ENCODE results near the gene C1orf232. TPM values are rescaled to one million over a fixed set of nuclear protein-coding genes. Genes with fewer than 3 reads are reported as not detected.

The C1orf232 gene
- total RNA-seq, 1 donor from 2014 or later = not detected

DNA sequence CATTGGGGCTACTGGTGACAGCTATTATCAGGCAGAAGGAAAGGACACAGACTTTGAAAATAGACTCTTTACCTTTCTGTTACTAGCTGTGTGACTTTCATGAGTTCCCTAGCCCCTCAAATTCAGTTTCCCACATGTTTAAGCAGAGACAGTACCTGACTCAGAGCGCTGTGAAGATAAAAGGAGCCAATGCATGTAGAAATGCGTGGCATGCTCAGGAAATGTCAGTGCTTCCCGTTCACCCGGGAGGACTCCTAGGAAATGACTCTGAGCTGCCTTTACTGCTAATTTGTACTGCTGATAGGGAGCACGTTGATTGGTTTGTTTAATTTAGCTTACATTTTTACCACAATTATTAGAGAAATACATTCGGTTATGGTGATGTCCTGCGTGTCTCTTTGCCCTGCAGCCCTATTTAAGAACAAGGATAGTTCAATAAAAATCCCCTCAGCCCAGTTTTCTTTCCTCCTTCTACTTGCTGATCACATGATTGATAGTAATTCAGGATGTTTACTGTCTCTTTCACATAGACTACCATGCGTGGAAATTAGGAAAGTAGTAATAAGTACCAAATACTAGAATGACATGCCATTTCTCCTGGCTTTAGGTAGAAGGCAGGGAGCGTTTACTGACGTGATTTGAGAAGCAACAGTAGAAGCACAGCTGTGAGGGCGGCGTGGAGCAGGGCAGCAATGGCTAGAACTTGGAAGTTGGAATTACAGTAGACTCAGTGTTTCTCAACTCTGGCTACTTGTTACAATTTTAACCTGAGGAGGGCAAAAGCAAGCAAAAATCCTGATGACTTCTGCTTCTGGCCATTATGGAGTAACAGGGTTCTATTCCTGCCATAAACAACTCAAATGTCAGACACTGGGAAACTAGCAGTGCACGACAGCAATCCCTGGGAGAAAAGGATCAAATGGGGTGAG lies 41.3 kb downstream of the C1orf232 start:
- peak overlapping the region; percentile 67 for H3K27ac ChIP-seq
- no peaks in the 10 kb centered on the region for H3K36me3 ChIP-seq
- H3K4me1 ChIP-seq = peaks cover 40% of the 10 kb centered on the region
- TF ChIP-seq, protein P1, sequence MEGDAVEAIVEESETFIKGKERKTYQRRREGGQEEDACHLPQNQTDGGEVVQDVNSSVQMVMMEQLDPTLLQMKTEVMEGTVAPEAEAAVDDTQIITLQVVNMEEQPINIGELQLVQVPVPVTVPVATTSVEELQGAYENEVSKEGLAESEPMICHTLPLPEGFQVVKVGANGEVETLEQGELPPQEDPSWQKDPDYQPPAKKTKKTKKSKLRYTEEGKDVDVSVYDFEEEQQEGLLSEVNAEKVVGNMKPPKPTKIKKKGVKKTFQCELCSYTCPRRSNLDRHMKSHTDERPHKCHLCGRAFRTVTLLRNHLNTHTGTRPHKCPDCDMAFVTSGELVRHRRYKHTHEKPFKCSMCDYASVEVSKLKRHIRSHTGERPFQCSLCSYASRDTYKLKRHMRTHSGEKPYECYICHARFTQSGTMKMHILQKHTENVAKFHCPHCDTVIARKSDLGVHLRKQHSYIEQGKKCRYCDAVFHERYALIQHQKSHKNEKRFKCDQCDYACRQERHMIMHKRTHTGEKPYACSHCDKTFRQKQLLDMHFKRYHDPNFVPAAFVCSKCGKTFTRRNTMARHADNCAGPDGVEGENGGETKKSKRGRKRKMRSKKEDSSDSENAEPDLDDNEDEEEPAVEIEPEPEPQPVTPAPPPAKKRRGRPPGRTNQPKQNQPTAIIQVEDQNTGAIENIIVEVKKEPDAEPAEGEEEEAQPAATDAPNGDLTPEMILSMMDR (IDR thresholded peaks at IDR 0.05) = no peak
- ATAC-seq (peak; percentile 41), DNase-seq (no peak)
- intact Hi-C loops (cut with DNase I) = no loop called here
- H3K9me3 ChIP-seq = no peaks in the 10 kb centered on the region
- H3K27me3 ChIP-seq = no peaks in the 10 kb centered on the region
- no peak overlapping the region for H3K4me3 ChIP-seq

- peaks cover 43% of the 10 kb centered on the region for H3K4me1 ChIP-seq
Measured at GRCh38 chr1:26126321-26127084, 42.3 kb downstream of the C1orf232 start.

DNA sequence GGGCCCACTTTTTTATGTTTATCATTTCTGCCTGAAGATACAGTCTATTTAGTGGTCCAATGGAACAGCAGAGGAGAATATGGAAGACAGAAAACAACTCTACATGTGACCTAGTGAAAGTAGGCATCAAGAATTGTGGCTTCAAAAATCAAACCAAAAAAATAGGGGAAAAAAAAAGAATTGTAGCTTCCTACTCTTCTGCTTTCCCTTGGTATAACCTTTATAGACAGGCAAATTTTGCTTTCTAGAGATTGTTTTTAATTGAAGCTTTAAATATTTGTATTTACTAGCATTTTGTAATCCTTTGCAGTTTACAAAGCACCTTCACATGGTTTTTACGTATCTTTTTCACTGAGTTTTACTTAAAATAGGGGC lies 42.8 kb downstream of the C1orf232 start:
- no peak overlapping the region for H3K4me3 ChIP-seq
- no peak for DNase-seq
- peaks cover 48% of the 10 kb centered on the region for H3K4me1 ChIP-seq
- no peaks in the 10 kb centered on the region for H3K27me3 ChIP-seq
- intact Hi-C loops (cut with DNase I) = no loop called here
- H3K9me3 ChIP-seq = no peaks in the 10 kb centered on the region
- TF ChIP-seq, protein P1 (IDR thresholded peaks at IDR 0.05) = no peak
- peak overlapping the region; percentile 67 for H3K27ac ChIP-seq
- no peak for ATAC-seq
- no peaks in the 10 kb centered on the region for H3K36me3 ChIP-seq

More at GRCh38 chr1:26126321-26127084, 42.3 kb downstream of the C1orf232 start:
- intact Hi-C loops (cut with DNase I) = no loop called here
- Histone ChIP-seq H3K27me3 (no peaks in the 10 kb centered on the region), H3K27ac (peak overlapping the region; percentile 67), H3K4me3 (no peak overlapping the region), H3K36me3 (no peaks in the 10 kb centered on the region), H3K9me3 (no peaks in the 10 kb centered on the region)
- TF ChIP-seq, protein P1 (IDR thresholded peaks at IDR 0.05) = no peak
- ATAC-seq = peak; percentile 91
- DNase-seq = no peak

DNA sequence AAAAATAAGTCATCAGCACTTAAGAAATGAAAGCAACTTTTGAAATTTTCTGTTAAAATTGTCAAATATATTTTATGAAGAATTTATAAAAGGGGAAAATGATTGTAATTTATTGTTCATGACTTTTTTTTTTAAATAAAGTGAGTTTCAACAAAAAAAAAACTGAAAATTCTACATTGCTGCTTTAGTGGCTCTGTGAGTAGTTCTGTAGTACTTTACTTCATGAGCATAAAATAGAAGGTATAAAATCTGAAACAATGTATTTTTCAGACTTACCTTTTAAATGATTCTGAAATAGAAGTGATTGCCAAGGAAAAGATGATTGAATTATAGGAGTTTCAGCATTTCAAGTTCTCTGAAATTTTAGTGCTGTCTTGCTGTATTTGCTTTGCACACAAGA lies 43.4 kb downstream of the C1orf232 start:
- no peaks in the 10 kb centered on the region for H3K9me3 ChIP-seq
- no peak overlapping the region for H3K4me3 ChIP-seq
- no peak overlapping the region for H3K27ac ChIP-seq
- intact Hi-C loops (cut with DNase I) = no loop called here
- H3K36me3 ChIP-seq = no peaks in the 10 kb centered on the region
- DNase-seq (no peak), ATAC-seq (no peak)
- TF ChIP-seq, protein P1 (IDR thresholded peaks at IDR 0.05) = no peak
- peaks cover 48% of the 10 kb centered on the region for H3K4me1 ChIP-seq
- H3K27me3 ChIP-seq = no peaks in the 10 kb centered on the region

DNA sequence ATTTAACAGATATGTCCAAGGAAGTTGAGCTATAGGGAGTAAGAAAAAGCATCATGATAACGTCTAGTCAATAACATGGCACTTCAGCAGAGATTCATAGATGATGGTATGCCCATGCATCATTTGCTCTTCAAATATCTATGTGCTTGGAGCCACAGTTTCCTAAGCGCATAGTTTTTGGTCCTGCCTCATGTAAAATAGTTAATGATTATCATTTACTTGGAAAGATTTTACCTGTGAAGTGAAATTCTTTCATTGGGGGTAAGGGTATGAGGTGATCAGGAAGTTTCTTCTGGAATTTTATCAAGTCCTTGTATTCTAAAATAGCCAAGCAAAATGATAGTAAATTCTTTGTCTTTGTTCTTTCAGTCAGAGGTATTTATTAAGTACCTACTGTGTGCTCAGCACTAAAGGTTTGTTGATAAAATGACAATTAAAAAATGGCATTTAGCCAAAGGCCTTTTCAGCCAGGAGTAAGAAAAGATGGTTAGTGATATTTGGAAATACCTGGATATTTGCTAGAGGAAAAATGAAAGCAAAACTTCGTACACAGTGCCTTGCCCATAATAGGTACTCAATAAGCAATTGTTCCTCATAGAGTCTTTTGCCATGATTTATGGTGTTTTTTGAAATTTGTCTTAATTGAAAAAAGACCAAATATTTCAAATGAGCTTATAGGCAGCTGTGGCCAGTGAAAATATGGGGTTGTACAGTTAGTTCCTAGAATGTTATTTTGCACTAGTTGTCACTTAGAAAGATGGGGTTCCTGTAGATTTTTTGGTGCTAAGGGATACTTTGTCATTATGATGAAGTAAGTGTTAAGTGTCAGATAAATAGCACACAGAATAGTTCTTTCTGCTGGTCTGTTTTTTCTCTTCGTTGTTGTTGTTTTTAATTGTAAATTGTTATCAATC lies 44.1 kb downstream of the C1orf232 start:
- peaks cover under 1% of the 10 kb centered on the region for H3K36me3 ChIP-seq
- H3K27ac ChIP-seq = no peak overlapping the region
- peaks cover 48% of the 10 kb centered on the region for H3K4me1 ChIP-seq
- H3K27me3 ChIP-seq = no peaks in the 10 kb centered on the region
- H3K9me3 ChIP-seq = no peaks in the 10 kb centered on the region
- ATAC-seq (no peak), DNase-seq (no peak)
- TF ChIP-seq, protein P1 (IDR thresholded peaks at IDR 0.05) = no peak
- intact Hi-C loops (cut with DNase I) = no loop called here
- no peak overlapping the region for H3K4me3 ChIP-seq
